B cell (primary cell): ENCODE results near the gene NANOS3. TPM values are rescaled to one million over a fixed set of nuclear protein-coding genes. Genes with fewer than 3 reads are reported as not detected.
"Not testable (repeated sequence)": the region's sequence is repeated elsewhere in the genome, so short reads cannot be mapped to it uniquely, and the experiment has no call there.

Source experiments
- ATAC-seq: fragments of 200-7000 bp; cut with Tn5 transposase; one replicate; pipeline ENCODE4 v1.10.0; 2021; ENCODE audit warnings: low read depth, mild to moderate bottlenecking, moderate number of reproducible peaks, moderate library complexity
- CTCF ChIA-PET: fragments of 350-600 bp; sonication (Branson Sonifier 250); formaldehyde crosslinking; loops from one replicate; lab custom pipeline; 2021; ENCODE audit warnings: antibody characterized with exemption, inconsistent platforms; lab: Charles Lee
- POLR2A ChIA-PET: fragments of 350-600 bp; sonication (Branson Sonifier 250); formaldehyde crosslinking; loops from one replicate; lab custom pipeline; 2021; ENCODE audit warnings: antibody characterized with exemption; lab: Charles Lee
- DNase-seq: peaks from one replicate; pipeline ENCODE4 v3.0.0; 2013
- H2AFZ ChIP-seq: 2 replicates; pipeline ENCODE4 v1.6.1; 2012; ENCODE audit warnings: mild to moderate bottlenecking, low read depth, low read length; ENCODE audit not compliant: insufficient read depth, poor library complexity, severe bottlenecking
- H3K27ac ChIP-seq, 2 donors: 1 replicate in 1 of 2; 2 replicates in 1 of 2; pipeline ENCODE4 v1.5.1; 2012 to 2013; ENCODE audit warnings: low read length in 2 of 2, mild to moderate bottlenecking in 2 of 2, moderate library complexity in 1 of 2
- H3K27me3 ChIP-seq, 4 experiments: fragments of 200-600 bp in 1 of 4; sonication (generic) in 1 of 4; replicated peaks in 1 of 4; 1 replicate in 2 of 4; 2 replicates in 2 of 4; pipeline versions ENCODE4 v1.6.1 to v1.7.0; 2013 to 2016; ENCODE audit warnings: low read length in 3 of 4, mild to moderate bottlenecking in 2 of 4, mixed read lengths in 1 of 4, moderate library complexity in 1 of 4; ENCODE audit not compliant: insufficient read depth in 4 of 4, control insufficient read depth in 3 of 4; ENCODE audit errors: control extremely low read depth in 1 of 4
- H3K36me3 ChIP-seq, 2 experiments: replicated peaks in 1 of 2; 1 replicate in 1 of 2; 2 replicates in 1 of 2; pipeline versions ENCODE4 v1.6.1 to v1.7.1; 2013; ENCODE audit warnings: low read length in 1 of 2; ENCODE audit not compliant: insufficient read depth in 2 of 2, control insufficient read depth in 1 of 2; ENCODE audit errors: control extremely low read depth in 1 of 2, extremely low read depth in 1 of 2
- H3K4me1 ChIP-seq, 2 donors: fragments of 200-600 bp in 1 of 2; sonication (generic) in 1 of 2; 1 replicate in 1 of 2; 2 replicates in 1 of 2; pipeline versions ENCODE4 v1.5.1 to v1.6.1; 2013 to 2017; ENCODE audit warnings: low read length in 2 of 2; ENCODE audit not compliant: control insufficient read depth in 2 of 2, insufficient read depth in 2 of 2
- H3K4me2 ChIP-seq: replicated peaks from 2 replicates; pipeline ENCODE3; 2012; ENCODE audit warnings: mild to moderate bottlenecking, low read depth, low read length; ENCODE audit not compliant: poor library complexity, severe bottlenecking
- H3K4me3 ChIP-seq, 5 experiments: fragments of 200-600 bp in 1 of 5; sonication (generic) in 1 of 5; 1 replicate in 3 of 5; 2 replicates in 2 of 5; pipeline versions ENCODE4 v1.5.1 to v1.7.0; 2011 to 2016; ENCODE audit warnings: low read length in 4 of 5, mild to moderate bottlenecking in 4 of 5, low read depth in 2 of 5, control low read depth in 1 of 5, moderate library complexity in 1 of 5; ENCODE audit not compliant: insufficient read depth in 1 of 5; ENCODE audit errors: control extremely low read depth in 1 of 5, extremely low read depth in 1 of 5
- H3K79me2 ChIP-seq: fragments of 200-600 bp; sonication (generic); one replicate; pipeline ENCODE4 v1.6.0; 2016; ENCODE audit warnings: low read length; ENCODE audit not compliant: control insufficient read depth, insufficient read depth
- H3K9ac ChIP-seq: fragments of 200-600 bp; sonication (generic); 2 replicates; pipeline ENCODE4 v1.6.1; 2017; ENCODE audit warnings: mild to moderate bottlenecking, low read length, moderate library complexity
- H3K9me3 ChIP-seq, 3 donors: one replicate each; pipeline versions ENCODE4 v1.6.1 to v1.7.1; 2013; ENCODE audit warnings: low read length in 2 of 3; ENCODE audit not compliant: control insufficient read depth in 2 of 3, insufficient read depth in 1 of 3; ENCODE audit errors: control extremely low read depth in 1 of 3
- H4K20me1 ChIP-seq: 2 replicates; pipeline ENCODE4 v1.6.0; 2012; ENCODE audit warnings: mild to moderate bottlenecking, low read length; ENCODE audit not compliant: insufficient read depth, control insufficient read depth, poor library complexity, severe bottlenecking
- H3K27ac Mint-ChIP-seq: one replicate; pipeline ENCODE4 v1.8.0; 2021; ENCODE audit warnings: mixed read lengths
- H3K27me3 Mint-ChIP-seq: one replicate; pipeline ENCODE4 v1.8.0; 2021; ENCODE audit warnings: mixed read lengths
- H3K4me1 Mint-ChIP-seq: one replicate; pipeline ENCODE4 v1.8.0; 2021; ENCODE audit warnings: mixed read lengths
- H3K4me3 Mint-ChIP-seq: one replicate; pipeline ENCODE4 v1.8.0; 2021; ENCODE audit warnings: mixed read lengths
- H3K9me3 Mint-ChIP-seq: one replicate; pipeline ENCODE4 v1.8.0; 2022; ENCODE audit warnings: mixed read lengths; ENCODE audit not compliant: insufficient read depth
- EZH2 ChIP-seq: IDR thresholded peaks from 2 replicates; pipeline ENCODE4 v1.6.1; 2012; ENCODE audit warnings: borderline replicate concordance, low read depth, mild to moderate bottlenecking, moderate library complexity, low read length; ENCODE audit not compliant: insufficient read depth, poor library complexity, severe bottlenecking
- WGBS: methylation state at CpG from one replicate; pipeline ENCODE4 v1.1.5; 2013; ENCODE audit warnings: missing lambda C conversion rate; ENCODE audit not compliant: insufficient coverage; 5-methylcytosine and 5-hydroxymethylcytosine counted together
- intact Hi-C: fragments of 100-400 bp; cut with micrococcal nuclease; formaldehyde crosslinking; loops from one replicate; pipeline ENCODE4 v1.10.0; 2022
- polyA plus RNA-seq: library from polyadenylated mRNA; depleted of rRNA; stranded (reverse); fragments of >200 nt; gene quantifications from 2 replicates; pipeline ENCODE4 v1.2.3, GENCODE V29; 2012
- total RNA-seq, 2 donors: library from RNA; stranded (reverse); fragments of 120-200 nt in 1 of 2; gene quantifications; 1 replicate in 1 of 2; 2 replicates in 1 of 2; pipeline versions ENCODE4 v1.2.3 to v1.2.4, GENCODE V29; 2013 to 2022
- TF ChIP-seq, protein P1 (sequence below): fragments of 200-600 bp; IDR thresholded peaks from one replicate; pipeline ENCODE4 v1.8.0; 2022; ENCODE audit warnings: antibody characterized with exemption, mild to moderate bottlenecking

The NANOS3 gene
- total and polyA plus RNA-seq, 2 donors (not counting 1 experiment from before 2014, with no cell fraction given): 0.49 TPM; not detected in 1

DNA sequence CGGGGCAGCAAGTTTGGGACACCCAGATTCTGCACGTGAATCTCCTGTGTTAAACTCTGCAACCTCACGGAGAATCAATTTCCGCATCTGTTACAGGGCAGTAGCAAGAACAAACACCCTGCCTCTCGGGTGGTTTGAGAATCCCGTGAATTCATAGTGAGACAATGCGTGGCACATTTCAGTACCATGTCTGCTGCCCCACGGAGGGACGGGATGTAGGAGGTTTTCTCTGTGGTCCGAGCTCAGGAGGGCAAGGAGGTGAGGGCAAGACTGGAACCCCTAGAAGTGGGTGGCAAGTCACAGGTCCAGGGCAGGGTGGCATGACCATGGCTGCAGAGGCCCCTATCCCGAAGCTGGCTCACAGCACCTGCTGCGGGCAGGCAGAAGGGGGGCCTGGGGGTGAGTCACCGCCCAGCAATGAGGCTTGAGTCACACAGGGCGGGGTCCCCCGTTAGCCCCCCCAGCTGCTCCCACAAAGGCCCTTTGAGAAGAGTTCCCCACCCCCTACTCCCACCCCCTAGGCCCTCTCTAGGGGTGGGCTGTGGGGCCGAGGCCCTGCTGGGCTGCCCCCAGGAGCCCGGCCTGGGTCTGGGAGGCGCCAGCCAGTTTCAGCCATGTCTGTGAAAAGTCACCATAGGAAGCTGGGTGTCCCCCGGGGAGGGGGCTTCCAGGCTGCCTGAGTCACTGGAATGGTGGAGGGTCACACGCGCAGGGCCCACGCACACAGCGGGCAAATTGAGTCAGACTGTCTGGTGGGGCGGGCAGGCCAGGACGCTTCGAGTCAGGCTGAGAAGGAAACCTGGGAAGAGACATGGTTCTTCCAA is 25.8 kb upstream of the NANOS3 start:
- H3K9ac ChIP-seq: peak overlapping the region; percentile 48
- H3K4me3 ChIP-seq: peak overlapping the region in 2 of 5 experiments; percentile 11 to 35

DNA sequence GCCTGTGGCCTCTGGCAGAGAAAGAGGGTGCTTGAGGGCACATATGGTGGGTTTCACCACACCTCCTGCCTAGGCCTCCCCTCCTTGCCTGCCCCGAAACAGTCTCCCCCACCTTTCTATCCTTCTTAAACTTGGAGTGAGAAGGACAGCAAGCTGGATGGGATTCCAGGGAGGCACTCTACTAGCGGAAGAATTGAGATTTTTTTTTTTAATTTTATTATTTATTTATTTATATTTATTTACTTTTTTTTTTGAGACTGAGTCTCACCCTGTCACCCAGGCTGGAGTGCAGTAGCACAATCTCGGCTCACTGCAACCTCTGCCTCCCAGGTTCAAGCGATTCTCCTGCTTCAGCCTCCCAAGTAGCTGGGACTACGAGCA is 25.2 kb upstream of the NANOS3 start:
- H3K36me3 ChIP-seq, H3K27ac ChIP-seq, DNase-seq, H3K4me2 ChIP-seq, H4K20me1 ChIP-seq, H3K79me2 ChIP-seq, H3K4me3 Mint-ChIP-seq, H3K9ac ChIP-seq, H3K9me3 ChIP-seq, ATAC-seq, H2AFZ ChIP-seq, H3K4me3 ChIP-seq, H3K9me3 Mint-ChIP-seq, H3K27me3 Mint-ChIP-seq: not testable (repeated sequence)
- Histone ChIP-seq H3K4me1 (peaks cover 24 to 26% of the 10 kb centered on the region in 2 donors), H3K27me3 (peaks cover 0 to 22% (median 0%) of the 10 kb centered on the region in 4 experiments)
- no CpG with 5 or more reads among the region's 5 CpGs for WGBS
- ChIA-PET POLR2A (interaction anchor here (0.6 to 3.5 kb wide), 4 partner anchors 14 to 64 kb away, joined by 4 to 17 read pairs (median 4); partner anchors contain the start of gene ZSWIM4), CTCF (interaction anchor here (0.9 to 4.5 kb wide), 2 partner anchors 11 to 64 kb away, joined by 3 to 22 read pairs; no protein-coding TSS in a partner anchor)
- peak overlapping the region; percentile 47 for H3K27ac Mint-ChIP-seq
- intact Hi-C loops: loop anchor here (1.0 kb wide), 1 partner anchor 10 kb away; no protein-coding TSS in a partner anchor
- H3K4me1 Mint-ChIP-seq: peaks cover 27% of the 10 kb centered on the region

More for the DNA sequence above, 25.8 kb upstream of the NANOS3 start:
- 74% methylated on average over 22 of the region's 26 CpGs for WGBS
- no peak for TF ChIP-seq EZH2
- TF ChIP-seq, protein P1, sequence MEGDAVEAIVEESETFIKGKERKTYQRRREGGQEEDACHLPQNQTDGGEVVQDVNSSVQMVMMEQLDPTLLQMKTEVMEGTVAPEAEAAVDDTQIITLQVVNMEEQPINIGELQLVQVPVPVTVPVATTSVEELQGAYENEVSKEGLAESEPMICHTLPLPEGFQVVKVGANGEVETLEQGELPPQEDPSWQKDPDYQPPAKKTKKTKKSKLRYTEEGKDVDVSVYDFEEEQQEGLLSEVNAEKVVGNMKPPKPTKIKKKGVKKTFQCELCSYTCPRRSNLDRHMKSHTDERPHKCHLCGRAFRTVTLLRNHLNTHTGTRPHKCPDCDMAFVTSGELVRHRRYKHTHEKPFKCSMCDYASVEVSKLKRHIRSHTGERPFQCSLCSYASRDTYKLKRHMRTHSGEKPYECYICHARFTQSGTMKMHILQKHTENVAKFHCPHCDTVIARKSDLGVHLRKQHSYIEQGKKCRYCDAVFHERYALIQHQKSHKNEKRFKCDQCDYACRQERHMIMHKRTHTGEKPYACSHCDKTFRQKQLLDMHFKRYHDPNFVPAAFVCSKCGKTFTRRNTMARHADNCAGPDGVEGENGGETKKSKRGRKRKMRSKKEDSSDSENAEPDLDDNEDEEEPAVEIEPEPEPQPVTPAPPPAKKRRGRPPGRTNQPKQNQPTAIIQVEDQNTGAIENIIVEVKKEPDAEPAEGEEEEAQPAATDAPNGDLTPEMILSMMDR: no peak
- Mint-ChIP-seq H3K4me3 (peak overlapping the region; percentile 83), H3K27ac (peak overlapping the region; percentile 89), H3K4me1 (peaks cover 33% of the 10 kb centered on the region), H3K9me3 (no peaks in the 10 kb centered on the region), H3K27me3 (no peaks in the 10 kb centered on the region)
- peak overlapping the region in 1 of 2 donors; percentile 41 for H3K27ac ChIP-seq
- POLR2A ChIA-PET: interaction anchor here (0.6 to 3.5 kb wide), 4 partner anchors 14 to 68 kb away, joined by 3 to 17 read pairs (median 4); partner anchors contain the start of gene ZSWIM4
- DNase-seq (peak; percentile 51), ATAC-seq (peak; percentile 4)
- H3K79me2 ChIP-seq: no peaks in the 10 kb centered on the region
- H4K20me1 ChIP-seq: no peaks in the 10 kb centered on the region
- H2AFZ ChIP-seq: no peak overlapping the region
- peaks cover 29 to 32% of the 10 kb centered on the region in 2 donors for H3K4me1 ChIP-seq
- H3K36me3 ChIP-seq: no peaks in the 10 kb centered on the region
- H3K27me3 ChIP-seq: peaks cover 0 to 22% (median 0%) of the 10 kb centered on the region in 4 experiments
- peak overlapping the region; percentile 70 for H3K4me2 ChIP-seq
- intact Hi-C loops: loop anchor here (1.0 kb wide), 1 partner anchor 10 kb away; no protein-coding TSS in a partner anchor
- H3K9me3 ChIP-seq: no peaks in the 10 kb centered on the region
- CTCF ChIA-PET: interaction anchor here (0.9 to 4.5 kb wide), 2 partner anchors 11 to 63 kb away, joined by 3 to 22 read pairs; no protein-coding TSS in a partner anchor

- peaks cover 24% of the 10 kb centered on the region for H3K4me1 Mint-ChIP-seq
- ChIA-PET CTCF (interaction anchor here (0.6 to 4.5 kb wide), 2 partner anchors 10 to 66 kb away, joined by 3 to 22 read pairs; no protein-coding TSS in a partner anchor), POLR2A (interaction anchor here (0.6 to 3.5 kb wide), 4 partner anchors 13 to 64 kb away, joined by 4 to 17 read pairs (median 4); no protein-coding TSS in a partner anchor)
- H3K4me2 ChIP-seq, H3K27ac Mint-ChIP-seq, intact Hi-C loops, H3K9me3 ChIP-seq, DNase-seq, H3K9ac ChIP-seq, H3K79me2 ChIP-seq, H3K27me3 Mint-ChIP-seq, H3K36me3 ChIP-seq, H3K9me3 Mint-ChIP-seq, H3K4me3 Mint-ChIP-seq, H2AFZ ChIP-seq, H3K4me3 ChIP-seq, ATAC-seq, H3K27ac ChIP-seq, H4K20me1 ChIP-seq: not testable (repeated sequence)
- H3K4me1 ChIP-seq: peaks cover 19 to 21% of the 10 kb centered on the region in 2 donors
- H3K27me3 ChIP-seq: peaks cover 0 to 17% (median 0%) of the 10 kb centered on the region in 4 experiments
- WGBS: 92% methylated on average over 6 of the region's 12 CpGs
These were observed 24.7 kb upstream of the NANOS3 start for GRCh38 chr19:13852171-13852707.
